Prostate gland (tissue), 2 donors: ENCODE data around the gene TRAF1.

Experiments
- POLR2A ChIP-seq: fragments of 450-650 bp; IDR thresholded peaks from one replicate; pipeline ENCODE4 v1.6.1; 2016; ENCODE audit warnings: antibody characterized with exemption, mild to moderate bottlenecking
- POLR2AphosphoS5 ChIP-seq: sonication (generic); formaldehyde crosslinking; IDR thresholded peaks from one replicate; pipeline ENCODE4 v1.6.1; 2017; ENCODE audit warnings: antibody characterized with exemption
- TF ChIP-seq, protein P1 (sequence below), 4 experiments: fragments of 200-600 bp in 2 of 4; fragments of 450-650 bp in 2 of 4; sonication (generic) in 2 of 4; IDR thresholded peaks; 1 replicate in 3 of 4; 2 replicates in 1 of 4; pipeline ENCODE4 v1.5.1; 2016 to 2019; ENCODE audit warnings: antibody characterized with exemption in 4 of 4, mild to moderate bottlenecking in 2 of 4, moderate library complexity in 2 of 4

DNA sequence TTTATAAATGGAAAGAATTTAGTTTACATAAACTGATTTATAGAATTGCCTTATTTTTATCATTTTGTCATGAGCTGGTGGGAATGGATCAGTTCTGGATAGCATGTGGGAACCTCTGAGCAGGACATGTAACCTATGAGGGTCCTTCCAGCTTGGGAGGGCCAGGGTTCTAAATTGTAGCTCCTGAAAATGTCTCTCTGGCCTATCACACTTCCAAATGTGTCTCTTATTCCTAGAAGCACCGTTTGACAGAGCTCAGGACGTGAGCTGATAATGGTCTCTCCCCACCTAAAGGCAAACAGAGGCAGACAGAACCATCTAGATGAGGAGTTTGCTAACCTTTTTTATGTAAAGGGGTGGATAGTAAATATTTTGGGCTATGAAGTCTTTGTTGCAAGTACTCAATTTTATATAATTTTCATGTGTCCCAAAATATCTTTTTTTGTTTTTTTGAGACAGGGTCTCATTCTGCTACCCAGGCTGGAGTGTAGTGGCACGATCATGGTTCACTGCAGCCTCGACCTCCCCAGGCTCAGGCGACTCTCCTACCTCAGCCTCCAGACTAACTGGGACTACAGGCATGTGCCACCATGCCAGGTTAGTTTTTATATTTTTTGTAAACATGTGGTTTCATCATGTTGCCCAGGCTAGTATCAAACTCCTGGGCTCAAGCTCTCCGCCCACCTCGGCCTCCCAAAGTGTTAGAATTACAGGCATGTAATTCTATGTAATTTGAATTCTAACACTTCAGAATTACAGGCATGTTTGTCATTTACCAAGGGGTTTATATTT, 4.0 kb downstream of the TRAF1 start:
- TF ChIP-seq, protein P1, sequence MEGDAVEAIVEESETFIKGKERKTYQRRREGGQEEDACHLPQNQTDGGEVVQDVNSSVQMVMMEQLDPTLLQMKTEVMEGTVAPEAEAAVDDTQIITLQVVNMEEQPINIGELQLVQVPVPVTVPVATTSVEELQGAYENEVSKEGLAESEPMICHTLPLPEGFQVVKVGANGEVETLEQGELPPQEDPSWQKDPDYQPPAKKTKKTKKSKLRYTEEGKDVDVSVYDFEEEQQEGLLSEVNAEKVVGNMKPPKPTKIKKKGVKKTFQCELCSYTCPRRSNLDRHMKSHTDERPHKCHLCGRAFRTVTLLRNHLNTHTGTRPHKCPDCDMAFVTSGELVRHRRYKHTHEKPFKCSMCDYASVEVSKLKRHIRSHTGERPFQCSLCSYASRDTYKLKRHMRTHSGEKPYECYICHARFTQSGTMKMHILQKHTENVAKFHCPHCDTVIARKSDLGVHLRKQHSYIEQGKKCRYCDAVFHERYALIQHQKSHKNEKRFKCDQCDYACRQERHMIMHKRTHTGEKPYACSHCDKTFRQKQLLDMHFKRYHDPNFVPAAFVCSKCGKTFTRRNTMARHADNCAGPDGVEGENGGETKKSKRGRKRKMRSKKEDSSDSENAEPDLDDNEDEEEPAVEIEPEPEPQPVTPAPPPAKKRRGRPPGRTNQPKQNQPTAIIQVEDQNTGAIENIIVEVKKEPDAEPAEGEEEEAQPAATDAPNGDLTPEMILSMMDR (IDR thresholded peaks at IDR 0.05): no peak
- TF ChIP-seq POLR2A (no peak), POLR2AphosphoS5 (no peak)
